RCC 7860 (cell line): ENCODE data around the gene PDIK1L.

Experiments
- DNase-seq: peaks from one replicate; pipeline ENCODE4 v3.0.0-alpha.2; 2015; ENCODE audit warnings: low spot score
- FAIRE-seq: peaks from 2 replicates; lab custom pipeline; 2012; peaks lifted over from hg19 to GRCh38; lab: Jason Lieb, UNC

The PDIK1L gene

DNA sequence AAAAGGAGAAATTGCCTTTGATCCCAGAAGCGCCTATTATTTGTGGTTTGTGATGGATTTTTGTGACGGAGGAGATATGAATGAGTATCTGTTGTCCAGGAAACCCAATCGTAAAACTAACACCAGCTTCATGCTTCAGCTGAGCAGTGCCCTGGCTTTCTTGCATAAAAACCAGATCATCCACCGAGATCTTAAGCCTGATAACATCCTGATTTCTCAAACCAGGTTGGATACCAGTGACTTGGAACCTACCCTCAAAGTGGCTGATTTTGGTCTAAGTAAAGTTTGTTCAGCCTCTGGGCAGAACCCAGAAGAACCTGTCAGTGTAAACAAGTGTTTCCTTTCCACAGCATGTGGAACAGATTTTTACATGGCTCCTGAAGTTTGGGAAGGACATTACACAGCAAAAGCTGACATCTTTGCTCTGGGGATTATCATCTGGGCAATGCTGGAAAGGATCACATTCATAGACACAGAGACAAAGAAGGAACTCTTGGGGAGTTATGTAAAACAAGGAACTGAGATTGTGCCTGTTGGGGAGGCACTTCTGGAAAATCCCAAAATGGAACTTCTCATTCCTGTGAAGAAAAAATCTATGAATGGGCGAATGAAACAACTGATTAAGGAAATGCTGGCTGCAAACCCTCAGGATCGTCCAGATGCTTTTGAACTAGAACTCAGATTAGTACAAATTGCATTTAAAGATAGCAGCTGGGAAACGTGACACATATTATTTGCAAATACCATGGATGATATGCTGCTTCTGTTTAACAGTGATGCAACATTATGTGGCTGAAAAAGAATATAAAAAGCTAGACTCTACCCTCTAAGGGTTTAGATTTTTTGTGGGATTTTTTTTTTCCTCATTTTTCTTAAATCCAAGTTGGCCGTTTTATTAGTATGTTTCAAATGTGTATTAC, 10.5 kb downstream of the PDIK1L start:
- DNase-seq (peak; percentile 68), FAIRE-seq (peak; percentile 77)

GRCh38 chr1:26122988-26123973, 11.7 kb downstream of the PDIK1L start:
- DNase-seq (peak; percentile 63), FAIRE-seq (peak; percentile 92)

DNA sequence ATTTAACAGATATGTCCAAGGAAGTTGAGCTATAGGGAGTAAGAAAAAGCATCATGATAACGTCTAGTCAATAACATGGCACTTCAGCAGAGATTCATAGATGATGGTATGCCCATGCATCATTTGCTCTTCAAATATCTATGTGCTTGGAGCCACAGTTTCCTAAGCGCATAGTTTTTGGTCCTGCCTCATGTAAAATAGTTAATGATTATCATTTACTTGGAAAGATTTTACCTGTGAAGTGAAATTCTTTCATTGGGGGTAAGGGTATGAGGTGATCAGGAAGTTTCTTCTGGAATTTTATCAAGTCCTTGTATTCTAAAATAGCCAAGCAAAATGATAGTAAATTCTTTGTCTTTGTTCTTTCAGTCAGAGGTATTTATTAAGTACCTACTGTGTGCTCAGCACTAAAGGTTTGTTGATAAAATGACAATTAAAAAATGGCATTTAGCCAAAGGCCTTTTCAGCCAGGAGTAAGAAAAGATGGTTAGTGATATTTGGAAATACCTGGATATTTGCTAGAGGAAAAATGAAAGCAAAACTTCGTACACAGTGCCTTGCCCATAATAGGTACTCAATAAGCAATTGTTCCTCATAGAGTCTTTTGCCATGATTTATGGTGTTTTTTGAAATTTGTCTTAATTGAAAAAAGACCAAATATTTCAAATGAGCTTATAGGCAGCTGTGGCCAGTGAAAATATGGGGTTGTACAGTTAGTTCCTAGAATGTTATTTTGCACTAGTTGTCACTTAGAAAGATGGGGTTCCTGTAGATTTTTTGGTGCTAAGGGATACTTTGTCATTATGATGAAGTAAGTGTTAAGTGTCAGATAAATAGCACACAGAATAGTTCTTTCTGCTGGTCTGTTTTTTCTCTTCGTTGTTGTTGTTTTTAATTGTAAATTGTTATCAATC, 13.1 kb downstream of the PDIK1L start:
- DNase-seq (no peak), FAIRE-seq (peak; percentile 29)

DNA sequence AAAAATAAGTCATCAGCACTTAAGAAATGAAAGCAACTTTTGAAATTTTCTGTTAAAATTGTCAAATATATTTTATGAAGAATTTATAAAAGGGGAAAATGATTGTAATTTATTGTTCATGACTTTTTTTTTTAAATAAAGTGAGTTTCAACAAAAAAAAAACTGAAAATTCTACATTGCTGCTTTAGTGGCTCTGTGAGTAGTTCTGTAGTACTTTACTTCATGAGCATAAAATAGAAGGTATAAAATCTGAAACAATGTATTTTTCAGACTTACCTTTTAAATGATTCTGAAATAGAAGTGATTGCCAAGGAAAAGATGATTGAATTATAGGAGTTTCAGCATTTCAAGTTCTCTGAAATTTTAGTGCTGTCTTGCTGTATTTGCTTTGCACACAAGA, 13.8 kb downstream of the PDIK1L start:
- no peak for DNase-seq
- peak; percentile 24 for FAIRE-seq

GRCh38 chr1:26125946-26126320, 14.3 kb downstream of the PDIK1L start:
- DNase-seq (no peak), FAIRE-seq (no peak)

GRCh38 chr1:26126321-26127084, 14.9 kb downstream of the PDIK1L start:
- DNase-seq (peak; percentile 83), FAIRE-seq (peak; percentile 87)

DNA sequence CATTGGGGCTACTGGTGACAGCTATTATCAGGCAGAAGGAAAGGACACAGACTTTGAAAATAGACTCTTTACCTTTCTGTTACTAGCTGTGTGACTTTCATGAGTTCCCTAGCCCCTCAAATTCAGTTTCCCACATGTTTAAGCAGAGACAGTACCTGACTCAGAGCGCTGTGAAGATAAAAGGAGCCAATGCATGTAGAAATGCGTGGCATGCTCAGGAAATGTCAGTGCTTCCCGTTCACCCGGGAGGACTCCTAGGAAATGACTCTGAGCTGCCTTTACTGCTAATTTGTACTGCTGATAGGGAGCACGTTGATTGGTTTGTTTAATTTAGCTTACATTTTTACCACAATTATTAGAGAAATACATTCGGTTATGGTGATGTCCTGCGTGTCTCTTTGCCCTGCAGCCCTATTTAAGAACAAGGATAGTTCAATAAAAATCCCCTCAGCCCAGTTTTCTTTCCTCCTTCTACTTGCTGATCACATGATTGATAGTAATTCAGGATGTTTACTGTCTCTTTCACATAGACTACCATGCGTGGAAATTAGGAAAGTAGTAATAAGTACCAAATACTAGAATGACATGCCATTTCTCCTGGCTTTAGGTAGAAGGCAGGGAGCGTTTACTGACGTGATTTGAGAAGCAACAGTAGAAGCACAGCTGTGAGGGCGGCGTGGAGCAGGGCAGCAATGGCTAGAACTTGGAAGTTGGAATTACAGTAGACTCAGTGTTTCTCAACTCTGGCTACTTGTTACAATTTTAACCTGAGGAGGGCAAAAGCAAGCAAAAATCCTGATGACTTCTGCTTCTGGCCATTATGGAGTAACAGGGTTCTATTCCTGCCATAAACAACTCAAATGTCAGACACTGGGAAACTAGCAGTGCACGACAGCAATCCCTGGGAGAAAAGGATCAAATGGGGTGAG, 15.9 kb downstream of the PDIK1L start:
- FAIRE-seq (no peak), DNase-seq (no peak)

GRCh38 chr1:26129778-26130177, 18.2 kb downstream of the PDIK1L start:
- FAIRE-seq (no peak), DNase-seq (no peak)

GRCh38 chr1:26130695-26131094, 19.1 kb downstream of the PDIK1L start:
- DNase-seq (no peak), FAIRE-seq (no peak)

DNA sequence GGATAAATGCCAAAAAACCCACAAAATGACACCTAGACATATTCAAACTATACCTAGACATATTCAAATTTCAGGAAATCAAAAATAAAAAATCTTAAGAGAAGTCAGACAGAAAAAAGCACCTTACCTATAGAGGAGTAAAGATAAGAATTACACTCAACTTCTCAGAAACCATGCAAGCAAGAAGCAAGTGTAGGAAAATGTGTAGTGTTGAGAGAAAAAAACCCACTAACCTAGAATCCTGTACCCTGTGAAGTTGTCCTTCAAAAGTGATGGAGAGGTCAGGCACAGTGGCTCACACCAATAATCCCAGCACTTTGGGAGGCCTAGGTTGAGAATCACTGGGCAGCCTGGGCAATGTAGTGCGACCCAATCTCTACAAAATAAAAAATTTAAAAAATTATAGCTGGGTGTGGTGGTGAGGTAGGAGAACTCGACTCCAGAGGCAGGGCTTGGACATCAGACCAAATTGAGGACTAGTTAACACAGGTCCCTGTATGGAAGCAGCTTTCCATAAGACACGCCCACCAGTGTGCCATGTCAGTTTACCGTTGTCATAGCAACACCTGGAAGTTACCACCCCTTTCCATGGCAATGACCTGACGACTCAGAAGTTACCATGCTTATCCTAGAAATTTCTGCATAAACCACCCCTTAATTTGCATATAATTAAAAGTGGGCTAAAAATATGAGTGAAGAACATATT, 20.7 kb downstream of the PDIK1L start:
- FAIRE-seq: no peak
- DNase-seq: no peak

- DNase-seq: no peak
- no peak for FAIRE-seq
Measured at GRCh38 chr1:26132834-26133167, 21.2 kb downstream of the PDIK1L start.

GRCh38 chr1:26134466-26134865, 22.8 kb downstream of the PDIK1L start:
- FAIRE-seq (no peak), DNase-seq (no peak)

GRCh38 chr1:26138974-26139558, 27.4 kb downstream of the PDIK1L start:
- DNase-seq (no peak), FAIRE-seq (no peak)

DNA sequence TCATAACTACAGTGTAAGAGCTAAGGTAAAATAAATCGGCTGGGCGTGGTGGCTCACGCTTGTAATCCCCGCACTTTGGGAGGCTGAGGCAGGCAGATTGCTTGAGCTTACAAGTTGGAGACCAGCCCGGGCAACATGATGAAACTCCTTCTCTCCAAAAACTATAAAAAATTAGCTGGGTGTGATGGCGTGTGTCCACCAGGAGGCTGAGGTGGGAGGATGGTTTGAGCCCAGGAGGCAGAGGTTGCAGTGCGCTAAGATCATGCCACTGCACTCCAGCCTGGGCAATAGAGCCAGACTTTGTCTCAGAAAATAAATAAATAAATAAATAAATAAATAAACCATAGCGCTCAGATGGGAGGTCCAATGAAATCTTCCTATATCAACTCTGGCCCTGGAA, 30.5 kb downstream of the PDIK1L start:
- no peak for DNase-seq
- FAIRE-seq: no peak

DNA sequence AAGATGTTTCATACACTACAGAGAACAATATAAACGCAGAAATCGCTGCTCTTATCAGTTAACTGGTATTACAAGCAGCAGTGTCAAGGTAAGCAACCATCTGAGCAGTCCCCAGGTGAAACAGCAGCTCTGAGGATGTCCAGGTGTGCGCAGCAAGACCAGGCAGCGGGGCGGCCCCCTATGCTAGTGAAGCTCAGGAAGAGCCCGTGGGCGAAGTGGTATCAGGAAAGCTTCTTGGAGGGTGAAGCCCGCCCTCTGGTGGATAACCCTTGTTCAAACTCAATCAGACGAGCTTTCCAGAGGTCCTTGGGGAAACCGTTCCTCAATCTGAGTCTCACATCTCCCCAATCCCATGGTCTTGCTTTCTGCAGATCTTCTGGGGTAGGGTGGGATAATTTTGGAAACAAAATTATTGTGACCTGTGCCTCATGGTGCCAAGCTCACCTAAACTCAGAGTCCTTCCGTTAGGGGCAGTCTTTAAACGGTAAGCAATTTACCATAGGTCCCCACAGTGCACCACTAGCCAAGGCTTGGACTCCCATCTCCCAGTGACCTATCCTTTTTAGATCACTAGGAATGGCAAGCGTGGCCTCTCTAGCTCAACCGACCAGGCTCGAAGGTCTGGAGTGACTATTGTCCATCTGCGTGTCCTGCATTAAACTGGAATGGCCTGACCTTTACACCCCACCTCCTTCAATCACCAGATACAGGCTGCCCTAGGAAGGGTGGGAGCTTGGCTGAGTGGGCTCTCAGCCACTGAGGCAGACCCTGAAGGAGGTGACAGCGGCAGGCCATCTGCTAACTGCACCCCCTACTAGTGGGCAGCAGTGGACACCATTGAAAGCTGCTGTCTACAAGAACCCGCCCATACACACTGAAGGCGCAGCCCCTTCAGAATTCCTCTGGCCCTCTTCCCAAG, 33.7 kb downstream of the PDIK1L start:
- FAIRE-seq: no peak
- peak; percentile 66 for DNase-seq

GRCh38 chr1:26145960-26146294, 34.3 kb downstream of the PDIK1L start:
- FAIRE-seq (no peak), DNase-seq (no peak)

DNA sequence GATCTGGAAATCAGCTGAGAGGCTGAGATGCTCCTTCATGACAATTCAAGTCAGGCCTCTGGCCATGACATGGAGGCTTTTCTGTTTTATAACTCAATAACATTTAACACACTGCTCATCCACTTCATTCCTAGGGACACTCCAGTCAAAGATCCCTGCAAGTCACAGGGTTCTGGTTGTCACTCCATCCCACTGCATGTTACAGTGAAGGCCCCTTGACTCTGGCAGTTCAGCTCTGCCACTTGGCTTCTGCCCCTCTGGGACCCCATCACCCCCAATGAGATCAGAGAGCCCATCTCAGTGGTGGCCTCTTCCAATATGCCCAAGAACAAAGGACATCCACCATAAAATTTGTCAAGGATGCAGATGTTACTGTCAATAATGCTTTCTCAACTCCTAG, 37.3 kb downstream of the PDIK1L start:
- FAIRE-seq (no peak), DNase-seq (no peak)
